ENCODE measurements around the gene MED17.
"Not testable (repeated sequence)": the region's sequence is repeated elsewhere in the genome, so short reads cannot be mapped to it uniquely, and the experiment has no call there.

The MED17 gene

GRCh38 chr11:93761910-93762309, 22.2 kb upstream of the MED17 start:
- TF ChIP-seq ZFX (IDR thresholded peaks at IDR 0.05; ENCODE audit: borderline replicate concordance) (no peak), CTCF (IDR thresholded peaks at IDR 0.05) (no peak)

GRCh38 chr11:93765551-93765950, 18.5 kb upstream of the MED17 start:
- no peak for TF ChIP-seq ZFX (IDR thresholded peaks at IDR 0.05; ENCODE audit: borderline replicate concordance)
- no peak overlapping the region for H3K27ac ChIP-seq

More at GRCh38 chr11:93761910-93762309, 22.2 kb upstream of the MED17 start:
- no peak overlapping the region for H3K27ac ChIP-seq

GRCh38 chr11:93766504-93766903, 17.6 kb upstream of the MED17 start:
- TF ChIP-seq ZFX (IDR thresholded peaks at IDR 0.05; ENCODE audit: borderline replicate concordance) (no peak), CTCF (IDR thresholded peaks at IDR 0.05) (no peak)
- no peak overlapping the region for H3K27ac ChIP-seq

- no peak for TF ChIP-seq CTCF (IDR thresholded peaks at IDR 0.05)
- no peak for TF ChIP-seq ZFX (IDR thresholded peaks at IDR 0.05; ENCODE audit: borderline replicate concordance)
Observed at GRCh38 chr11:93767018-93767417, 17.1 kb upstream of the MED17 start.

GRCh38 chr11:93770160-93770559, 13.9 kb upstream of the MED17 start:
- TF ChIP-seq ZFX (IDR thresholded peaks at IDR 0.05; ENCODE audit: borderline replicate concordance) (no peak), CTCF (IDR thresholded peaks at IDR 0.05) (no peak)
- H3K27ac ChIP-seq, result no peak overlapping the region

More at GRCh38 chr11:93767018-93767417, 17.1 kb upstream of the MED17 start:
- H3K27ac ChIP-seq, result no peak overlapping the region

- no peak overlapping the region for H3K27ac ChIP-seq
- TF ChIP-seq ZFX (IDR thresholded peaks at IDR 0.05; ENCODE audit: borderline replicate concordance) (no peak), CTCF (IDR thresholded peaks at IDR 0.05) (no peak)
Observed at GRCh38 chr11:93772123-93772522, 12.0 kb upstream of the MED17 start.

- TF ChIP-seq ZFX (IDR thresholded peaks at IDR 0.05; ENCODE audit: borderline replicate concordance) (no peak), CTCF (IDR thresholded peaks at IDR 0.05) (no peak)
- no peak overlapping the region for H3K27ac ChIP-seq
Observed at GRCh38 chr11:93773045-93773477, 11.0 kb upstream of the MED17 start.

GRCh38 chr11:93773601-93774200, 10.4 kb upstream of the MED17 start:
- TF ChIP-seq CTCF (IDR thresholded peaks at IDR 0.05) (no peak), ZFX (IDR thresholded peaks at IDR 0.05; ENCODE audit: borderline replicate concordance) (no peak)
- H3K27ac ChIP-seq, result no peak overlapping the region

GRCh38 chr11:93774560-93774959, 9.5 kb upstream of the MED17 start:
- not testable (repeated sequence) for H3K27ac ChIP-seq

Measured in 22Rv1 (cell line).